K562 (cell line): ENCODE results near the gene EVC.

ENCODE experiments used
- ERF ChIP-seq: fragments of 450-650 bp; formaldehyde crosslinking; IDR thresholded peaks from 2 replicates; pipeline ENCODE4 v1.4.0; 2020; ENCODE audit warnings: mild to moderate bottlenecking, mixed read lengths
- HMG20A ChIP-seq: fragments of 450-650 bp; formaldehyde crosslinking; conservative IDR thresholded peaks from 2 replicates; pipeline ENCODE4 v1.4.0; 2020; ENCODE audit warnings: mild to moderate bottlenecking, mixed read lengths
- POLR2AphosphoS5 ChIP-seq: IDR thresholded peaks from 2 replicates; pipeline ENCODE4 v1.6.1; 2011; ENCODE audit warnings: mild to moderate bottlenecking, low read depth, low read length, moderate library complexity; ENCODE audit not compliant: control insufficient read depth, insufficient read depth
- TF ChIP-seq, protein P1 (sequence below), 3 experiments: IDR thresholded peaks in 2 of 3; conservative IDR thresholded peaks in 1 of 3; 2 replicates each; pipeline ENCODE4 v1.5.1; 2011 to 2012; ENCODE audit warnings: low read length in 3 of 3, mild to moderate bottlenecking in 3 of 3, control low read depth in 2 of 3, improper control_type of control experiment in 1 of 3, inconsistent platforms in 1 of 3, low read depth in 1 of 3, mixed read lengths in 1 of 3, moderate library complexity in 1 of 3; ENCODE audit not compliant: insufficient read depth in 2 of 3
- TF ChIP-seq, protein P2 (sequence below): fragments of 150-350 bp; conservative IDR thresholded peaks from 2 replicates; pipeline ENCODE4 v1.6.1; 2014; ENCODE audit warnings: low read length
- TF ChIP-seq, protein P3 (sequence below): fragments of 450-650 bp; IDR thresholded peaks from 2 replicates; pipeline ENCODE4 v1.6.1; 2016; ENCODE audit warnings: borderline replicate concordance

DNA sequence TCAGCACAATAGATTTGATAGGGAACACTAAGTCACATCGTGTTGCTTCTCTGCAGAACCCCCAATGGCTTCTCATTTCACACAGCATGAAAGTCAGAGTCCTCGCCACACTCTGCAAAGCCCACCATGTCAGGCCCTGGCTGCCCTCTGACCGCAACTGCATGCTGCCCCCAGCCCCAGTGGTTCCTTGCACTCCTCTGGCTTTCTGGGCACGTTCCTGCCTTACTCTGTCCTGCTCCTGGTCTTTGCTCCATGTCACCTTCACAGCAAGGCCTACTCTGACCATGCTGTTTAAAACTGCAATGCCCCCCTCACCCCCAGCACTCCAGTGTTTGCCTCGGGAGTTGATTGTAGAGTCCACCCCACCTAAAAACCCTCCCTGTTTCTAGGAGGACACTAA is 78.1 kb downstream of the EVC start:
- TF ChIP-seq, protein P1, sequence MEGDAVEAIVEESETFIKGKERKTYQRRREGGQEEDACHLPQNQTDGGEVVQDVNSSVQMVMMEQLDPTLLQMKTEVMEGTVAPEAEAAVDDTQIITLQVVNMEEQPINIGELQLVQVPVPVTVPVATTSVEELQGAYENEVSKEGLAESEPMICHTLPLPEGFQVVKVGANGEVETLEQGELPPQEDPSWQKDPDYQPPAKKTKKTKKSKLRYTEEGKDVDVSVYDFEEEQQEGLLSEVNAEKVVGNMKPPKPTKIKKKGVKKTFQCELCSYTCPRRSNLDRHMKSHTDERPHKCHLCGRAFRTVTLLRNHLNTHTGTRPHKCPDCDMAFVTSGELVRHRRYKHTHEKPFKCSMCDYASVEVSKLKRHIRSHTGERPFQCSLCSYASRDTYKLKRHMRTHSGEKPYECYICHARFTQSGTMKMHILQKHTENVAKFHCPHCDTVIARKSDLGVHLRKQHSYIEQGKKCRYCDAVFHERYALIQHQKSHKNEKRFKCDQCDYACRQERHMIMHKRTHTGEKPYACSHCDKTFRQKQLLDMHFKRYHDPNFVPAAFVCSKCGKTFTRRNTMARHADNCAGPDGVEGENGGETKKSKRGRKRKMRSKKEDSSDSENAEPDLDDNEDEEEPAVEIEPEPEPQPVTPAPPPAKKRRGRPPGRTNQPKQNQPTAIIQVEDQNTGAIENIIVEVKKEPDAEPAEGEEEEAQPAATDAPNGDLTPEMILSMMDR (IDR thresholded peaks at IDR 0.05 in 2 of 3, conservative IDR thresholded peaks at IDR 0.05 in 1 of 3; ENCODE audit: insufficient read depth in 2 of 3, low read depth in 1 of 3, low read length in 3 of 3): no peak
- no peak for TF ChIP-seq ERF (CRISPR knock-in tag)
- no peak for TF ChIP-seq POLR2AphosphoS5
- TF ChIP-seq, protein P2, sequence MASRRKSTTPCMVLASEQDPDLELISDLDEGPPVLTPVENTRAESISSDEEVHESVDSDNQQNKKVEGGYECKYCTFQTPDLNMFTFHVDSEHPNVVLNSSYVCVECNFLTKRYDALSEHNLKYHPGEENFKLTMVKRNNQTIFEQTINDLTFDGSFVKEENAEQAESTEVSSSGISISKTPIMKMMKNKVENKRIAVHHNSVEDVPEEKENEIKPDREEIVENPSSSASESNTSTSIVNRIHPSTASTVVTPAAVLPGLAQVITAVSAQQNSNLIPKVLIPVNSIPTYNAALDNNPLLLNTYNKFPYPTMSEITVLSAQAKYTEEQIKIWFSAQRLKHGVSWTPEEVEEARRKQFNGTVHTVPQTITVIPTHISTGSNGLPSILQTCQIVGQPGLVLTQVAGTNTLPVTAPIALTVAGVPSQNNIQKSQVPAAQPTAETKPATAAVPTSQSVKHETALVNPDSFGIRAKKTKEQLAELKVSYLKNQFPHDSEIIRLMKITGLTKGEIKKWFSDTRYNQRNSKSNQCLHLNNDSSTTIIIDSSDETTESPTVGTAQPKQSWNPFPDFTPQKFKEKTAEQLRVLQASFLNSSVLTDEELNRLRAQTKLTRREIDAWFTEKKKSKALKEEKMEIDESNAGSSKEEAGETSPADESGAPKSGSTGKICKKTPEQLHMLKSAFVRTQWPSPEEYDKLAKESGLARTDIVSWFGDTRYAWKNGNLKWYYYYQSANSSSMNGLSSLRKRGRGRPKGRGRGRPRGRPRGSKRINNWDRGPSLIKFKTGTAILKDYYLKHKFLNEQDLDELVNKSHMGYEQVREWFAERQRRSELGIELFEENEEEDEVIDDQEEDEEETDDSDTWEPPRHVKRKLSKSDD: no peak
- TF ChIP-seq, protein P3, sequence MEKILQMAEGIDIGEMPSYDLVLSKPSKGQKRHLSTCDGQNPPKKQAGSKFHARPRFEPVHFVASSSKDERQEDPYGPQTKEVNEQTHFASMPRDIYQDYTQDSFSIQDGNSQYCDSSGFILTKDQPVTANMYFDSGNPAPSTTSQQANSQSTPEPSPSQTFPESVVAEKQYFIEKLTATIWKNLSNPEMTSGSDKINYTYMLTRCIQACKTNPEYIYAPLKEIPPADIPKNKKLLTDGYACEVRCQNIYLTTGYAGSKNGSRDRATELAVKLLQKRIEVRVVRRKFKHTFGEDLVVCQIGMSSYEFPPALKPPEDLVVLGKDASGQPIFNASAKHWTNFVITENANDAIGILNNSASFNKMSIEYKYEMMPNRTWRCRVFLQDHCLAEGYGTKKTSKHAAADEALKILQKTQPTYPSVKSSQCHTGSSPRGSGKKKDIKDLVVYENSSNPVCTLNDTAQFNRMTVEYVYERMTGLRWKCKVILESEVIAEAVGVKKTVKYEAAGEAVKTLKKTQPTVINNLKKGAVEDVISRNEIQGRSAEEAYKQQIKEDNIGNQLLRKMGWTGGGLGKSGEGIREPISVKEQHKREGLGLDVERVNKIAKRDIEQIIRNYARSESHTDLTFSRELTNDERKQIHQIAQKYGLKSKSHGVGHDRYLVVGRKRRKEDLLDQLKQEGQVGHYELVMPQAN: no peak
- no peak for TF ChIP-seq HMG20A
